Neural progenitor cell (in vitro differentiated cells): ENCODE results near the gene DHX15. TPM values are rescaled to one million over a fixed set of nuclear protein-coding genes. Genes with fewer than 3 reads are reported as not detected.

Experiments used
- DNase-seq: peaks from one replicate; pipeline ENCODE4 v3.0.0-alpha.2; 2016; ENCODE audit warnings: low spot score
- H2AFZ ChIP-seq: fragments of 200-600 bp; sonication (generic); replicated peaks from 2 replicates; pipeline ENCODE4 v1.6.1; 2016; ENCODE audit warnings: antibody characterized with exemption
- H3F3A ChIP-seq: fragments of 200-600 bp; sonication (generic); 2 replicates; pipeline ENCODE4 v1.6.1; 2016; ENCODE audit warnings: antibody characterized with exemption, low read depth
- H3K27ac ChIP-seq: fragments of 200-600 bp; sonication (generic); 2 replicates; pipeline ENCODE4 v1.5.1; 2016; ENCODE audit warnings: mild to moderate bottlenecking
- H3K27me3 ChIP-seq: fragments of 200-600 bp; sonication (generic); 2 replicates; pipeline ENCODE4 v1.6.1; 2016; ENCODE audit warnings: mild to moderate bottlenecking, moderate library complexity
- H3K36me3 ChIP-seq: fragments of 200-600 bp; sonication (generic); 2 replicates; pipeline ENCODE4 v1.5.1; 2016
- H3K4me1 ChIP-seq: fragments of 200-600 bp; sonication (generic); 2 replicates; pipeline ENCODE4 v1.6.1; 2016; ENCODE audit warnings: mixed run types
- H3K4me2 ChIP-seq: fragments of 200-600 bp; sonication (generic); 2 replicates; pipeline ENCODE4 v1.6.1; 2016
- H3K4me3 ChIP-seq: fragments of 200-600 bp; sonication (generic); 2 replicates; pipeline ENCODE4 v1.5.1; 2016
- H3K79me2 ChIP-seq: fragments of 200-600 bp; sonication (generic); 2 replicates; pipeline ENCODE4 v1.6.1; 2016; ENCODE audit warnings: low read depth
- H3K9ac ChIP-seq: fragments of 200-600 bp; sonication (generic); 2 replicates; pipeline ENCODE4 v1.6.1; 2016
- H3K9me3 ChIP-seq: fragments of 200-600 bp; sonication (generic); 2 replicates; pipeline ENCODE4 v1.5.1; 2016; ENCODE audit warnings: low read depth
- H4K20me1 ChIP-seq: fragments of 200-600 bp; sonication (generic); 2 replicates; pipeline ENCODE4 v1.6.1; 2016; ENCODE audit warnings: low read depth
- H3K27ac Mint-ChIP-seq: 3 replicates; pipeline ENCODE4 v1.8.0; 2021; ENCODE audit warnings: mixed read lengths
- H3K27me3 Mint-ChIP-seq: 2 replicates; pipeline ENCODE4 v1.8.0; 2022; ENCODE audit warnings: low read depth, mild to moderate bottlenecking, inconsistent platforms, moderate library complexity, mixed read lengths; ENCODE audit not compliant: insufficient read depth
- H3K36me3 Mint-ChIP-seq: 3 replicates; pipeline ENCODE4 v1.8.0; 2021; ENCODE audit warnings: mixed read lengths
- H3K4me1 Mint-ChIP-seq: 3 replicates; pipeline ENCODE4 v1.8.0; 2021; ENCODE audit warnings: mixed read lengths
- H3K4me3 Mint-ChIP-seq: 3 replicates; pipeline ENCODE4 v1.8.0; 2021; ENCODE audit warnings: mild to moderate bottlenecking, moderate library complexity, mixed read lengths
- H3K9me3 Mint-ChIP-seq: 3 replicates; pipeline ENCODE4 v1.8.0; 2020; ENCODE audit warnings: mixed read lengths
- CTCF ChIP-seq: fragments of 200-600 bp; sonication (generic); IDR thresholded peaks from 2 replicates; pipeline ENCODE4 v1.5.1; 2017; ENCODE audit warnings: antibody characterized with exemption, mild to moderate bottlenecking
- EZH2 ChIP-seq: fragments of 200-600 bp; sonication (generic); IDR thresholded peaks from 2 replicates; pipeline ENCODE4 v1.6.1; 2017; ENCODE audit warnings: antibody characterized with exemption, mild to moderate bottlenecking, moderate library complexity
- EZH2phosphoT487 ChIP-seq: fragments of 200-600 bp; sonication (generic); IDR thresholded peaks from 2 replicates; pipeline ENCODE4 v1.6.1; 2017; ENCODE audit warnings: antibody characterized with exemption
- total RNA-seq: library from RNA; depleted of rRNA; stranded (reverse); fragments of >200 nt; gene quantifications from 2 replicates; pipeline ENCODE4 v1.2.3, GENCODE V29; 2015; ENCODE audit warnings: low replicate concordance

DHX15 gene
- total RNA-seq, 1 donor from 2014 or later = 410 TPM

- H3K36me3 Mint-ChIP-seq = peaks cover 74% of the 10 kb centered on the region
- peaks cover 2% of the 10 kb centered on the region for H3K4me1 Mint-ChIP-seq
- H3K9ac ChIP-seq = no peak overlapping the region
- no peak overlapping the region for H3K27ac Mint-ChIP-seq
- no peaks in the 10 kb centered on the region for H3K27me3 ChIP-seq
- H3F3A ChIP-seq = no peaks in the 10 kb centered on the region
- peaks cover 100% of the 10 kb centered on the region for H4K20me1 ChIP-seq
- peaks cover 100% of the 10 kb centered on the region for H3K79me2 ChIP-seq
- no peaks in the 10 kb centered on the region for H3K9me3 ChIP-seq
- H3K27me3 Mint-ChIP-seq = no peaks in the 10 kb centered on the region
- peaks cover 20% of the 10 kb centered on the region for H3K9me3 Mint-ChIP-seq
- no peaks in the 10 kb centered on the region for H3K4me1 ChIP-seq
- H3K4me2 ChIP-seq = no peak overlapping the region
- DNase-seq = no peak
- H2AFZ ChIP-seq = no peak overlapping the region
- no peak overlapping the region for H3K4me3 Mint-ChIP-seq
- H3K27ac ChIP-seq = no peak overlapping the region
- no peak overlapping the region for H3K4me3 ChIP-seq
- peaks cover 35% of the 10 kb centered on the region for H3K36me3 ChIP-seq
- no peak for TF ChIP-seq EZH2phosphoT487
- no peak for TF ChIP-seq CTCF
- TF ChIP-seq EZH2 = no peak
Measured at GRCh38 chr4:24570172-24570571, 14.2 kb downstream of the DHX15 start.

GRCh38 chr4:24569662-24570061 lies 14.7 kb downstream of the DHX15 start:
- Mint-ChIP-seq H3K4me1 (peaks cover 2% of the 10 kb centered on the region), H3K36me3 (peaks cover 75% of the 10 kb centered on the region)

DNA sequence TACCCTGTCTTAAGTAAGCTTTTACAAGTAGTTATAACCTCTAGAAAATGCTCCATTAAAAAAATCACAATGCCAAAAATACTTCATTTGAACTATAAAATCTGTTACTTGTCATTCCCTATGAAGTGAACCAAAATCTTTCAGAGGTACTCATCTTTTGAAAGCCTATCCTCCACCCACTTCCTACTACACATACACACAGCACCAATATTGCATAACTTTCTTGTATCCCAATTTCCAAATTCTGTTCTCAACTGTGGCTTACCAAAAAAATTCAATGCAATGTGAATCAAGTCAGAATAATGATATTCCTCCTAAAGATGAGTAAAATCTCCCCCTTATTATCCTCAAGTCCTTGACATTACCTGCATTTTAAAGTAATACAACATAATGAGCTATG lies 15.9 kb downstream of the DHX15 start:
- H3K4me1 ChIP-seq = no peaks in the 10 kb centered on the region
- no peak overlapping the region for H2AFZ ChIP-seq
- H3K4me3 Mint-ChIP-seq = no peak overlapping the region
- H3K4me1 Mint-ChIP-seq = peaks cover 2% of the 10 kb centered on the region
- no peak overlapping the region for H3K27ac ChIP-seq
- H3K4me3 ChIP-seq = no peak overlapping the region
- H3K79me2 ChIP-seq = peaks cover 100% of the 10 kb centered on the region
- H3K9me3 ChIP-seq = no peaks in the 10 kb centered on the region
- H3K27me3 ChIP-seq = no peaks in the 10 kb centered on the region
- no peak for TF ChIP-seq EZH2
- TF ChIP-seq CTCF = no peak
- no peak for TF ChIP-seq EZH2phosphoT487
- H3K36me3 Mint-ChIP-seq = peaks cover 74% of the 10 kb centered on the region
- no peak overlapping the region for H3K9ac ChIP-seq
- no peaks in the 10 kb centered on the region for H3F3A ChIP-seq
- no peak overlapping the region for H3K27ac Mint-ChIP-seq
- no peak overlapping the region for H3K4me2 ChIP-seq
- peaks cover 18% of the 10 kb centered on the region for H3K9me3 Mint-ChIP-seq
- H3K27me3 Mint-ChIP-seq = no peaks in the 10 kb centered on the region
- H4K20me1 ChIP-seq = peaks cover 98% of the 10 kb centered on the region
- DNase-seq = no peak
- H3K36me3 ChIP-seq = peaks cover 23% of the 10 kb centered on the region

More at GRCh38 chr4:24569662-24570061, 14.7 kb downstream of the DHX15 start:
- Histone ChIP-seq H3K9ac (no peak overlapping the region), H3K4me2 (no peak overlapping the region), H3K27me3 (no peaks in the 10 kb centered on the region), H3K27ac (no peak overlapping the region), H2AFZ (no peak overlapping the region), H3K4me3 (no peak overlapping the region), H3K9me3 (no peaks in the 10 kb centered on the region), H3K79me2 (peaks cover 100% of the 10 kb centered on the region), H3K4me1 (no peaks in the 10 kb centered on the region), H3F3A (no peaks in the 10 kb centered on the region), H3K36me3 (peaks cover 30% of the 10 kb centered on the region), H4K20me1 (peaks cover 100% of the 10 kb centered on the region)
- Mint-ChIP-seq H3K9me3 (peaks cover 20% of the 10 kb centered on the region), H3K27me3 (no peaks in the 10 kb centered on the region), H3K27ac (no peak overlapping the region), H3K4me3 (no peak overlapping the region)
- DNase-seq = no peak
- no peak for TF ChIP-seq CTCF
- TF ChIP-seq EZH2phosphoT487 = no peak
- no peak for TF ChIP-seq EZH2
